GM23338 (cell line): ENCODE measurements around the gene PCDHGB4.

ENCODE experiments used
- CREB1 ChIP-seq: fragments of 250-450 bp; sonication (Bioruptor Pico); IDR thresholded peaks from 2 replicates; pipeline ENCODE4 v1.5.0; 2020; ENCODE audit warnings: low read depth, mild to moderate bottlenecking, moderate library complexity
- EZH2 ChIP-seq: fragments of 200-600 bp; sonication (generic); IDR thresholded peaks from one replicate; pipeline ENCODE4 v1.8.0; 2017; ENCODE audit warnings: antibody characterized with exemption, mild to moderate bottlenecking, low read depth; ENCODE audit not compliant: unreplicated experiment
- EZH2phosphoT487 ChIP-seq: fragments of 200-600 bp; sonication (generic); IDR thresholded peaks from one replicate; pipeline ENCODE4 v1.8.1; 2018; ENCODE audit warnings: antibody characterized with exemption; ENCODE audit not compliant: unreplicated experiment
- JUNB ChIP-seq: IDR thresholded peaks from one replicate; pipeline ENCODE4 v1.6.1; 2016; ENCODE audit warnings: antibody characterized with exemption; ENCODE audit not compliant: unreplicated experiment
- NANOG ChIP-seq: IDR thresholded peaks from 2 replicates; pipeline ENCODE4 v1.6.1; 2016; ENCODE audit warnings: antibody characterized with exemption, borderline replicate concordance
- POLR2AphosphoS5 ChIP-seq: IDR thresholded peaks from 2 replicates; pipeline ENCODE4 v1.6.1; 2016; ENCODE audit warnings: antibody characterized with exemption, low read depth
- STAT1 ChIP-seq: IDR thresholded peaks from one replicate; pipeline ENCODE4 v1.6.1; 2016; ENCODE audit warnings: antibody characterized with exemption; ENCODE audit not compliant: unreplicated experiment
- ZNF114 ChIP-seq: fragments of 250-450 bp; sonication (Bioruptor Pico); IDR thresholded peaks from 2 replicates; pipeline ENCODE4 v1.5.0; 2020; ENCODE audit warnings: mild to moderate bottlenecking, moderate library complexity
- ZNF331 ChIP-seq: fragments of 250-450 bp; sonication (Bioruptor Pico); IDR thresholded peaks from 2 replicates; pipeline ENCODE4 v1.5.0; 2020; ENCODE audit warnings: low read depth, mild to moderate bottlenecking, moderate library complexity
- TF ChIP-seq, protein P1 (sequence below): IDR thresholded peaks from one replicate; pipeline ENCODE4 v1.6.1; 2018; ENCODE audit warnings: antibody characterized with exemption; ENCODE audit not compliant: unreplicated experiment
- TF ChIP-seq, protein P2 (sequence below), 2 experiments: fragments of 200-600 bp in 1 of 2; sonication (generic) in 1 of 2; conservative IDR thresholded peaks; 2 replicates each; pipeline versions ENCODE4 v1.5.1 to v1.6.1; 2016 to 2017; ENCODE audit warnings: antibody characterized with exemption in 2 of 2, low read depth in 2 of 2, mild to moderate bottlenecking in 2 of 2, moderate library complexity in 1 of 2
- TF ChIP-seq, protein P3 (sequence below): IDR thresholded peaks from 2 replicates; pipeline ENCODE4 v1.6.1; 2016; ENCODE audit warnings: antibody characterized with exemption
- TF ChIP-seq, protein P4 (sequence below): fragments of 250-450 bp; sonication (Bioruptor Pico); IDR thresholded peaks from 2 replicates; pipeline ENCODE4 v1.5.0; 2020; ENCODE audit warnings: mild to moderate bottlenecking, moderate library complexity

DNA sequence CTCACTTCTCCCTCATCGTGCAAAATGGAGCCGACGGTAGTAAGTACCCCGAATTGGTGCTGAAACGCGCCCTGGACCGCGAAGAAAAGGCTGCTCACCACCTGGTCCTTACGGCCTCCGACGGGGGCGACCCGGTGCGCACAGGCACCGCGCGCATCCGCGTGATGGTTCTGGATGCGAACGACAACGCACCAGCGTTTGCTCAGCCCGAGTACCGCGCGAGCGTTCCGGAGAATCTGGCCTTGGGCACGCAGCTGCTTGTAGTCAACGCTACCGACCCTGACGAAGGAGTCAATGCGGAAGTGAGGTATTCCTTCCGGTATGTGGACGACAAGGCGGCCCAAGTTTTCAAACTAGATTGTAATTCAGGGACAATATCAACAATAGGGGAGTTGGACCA is 43.8 kb downstream of the PCDHGB4 start:
- TF ChIP-seq POLR2AphosphoS5, result no peak
- no peak for TF ChIP-seq EZH2phosphoT487
- TF ChIP-seq, protein P1, sequence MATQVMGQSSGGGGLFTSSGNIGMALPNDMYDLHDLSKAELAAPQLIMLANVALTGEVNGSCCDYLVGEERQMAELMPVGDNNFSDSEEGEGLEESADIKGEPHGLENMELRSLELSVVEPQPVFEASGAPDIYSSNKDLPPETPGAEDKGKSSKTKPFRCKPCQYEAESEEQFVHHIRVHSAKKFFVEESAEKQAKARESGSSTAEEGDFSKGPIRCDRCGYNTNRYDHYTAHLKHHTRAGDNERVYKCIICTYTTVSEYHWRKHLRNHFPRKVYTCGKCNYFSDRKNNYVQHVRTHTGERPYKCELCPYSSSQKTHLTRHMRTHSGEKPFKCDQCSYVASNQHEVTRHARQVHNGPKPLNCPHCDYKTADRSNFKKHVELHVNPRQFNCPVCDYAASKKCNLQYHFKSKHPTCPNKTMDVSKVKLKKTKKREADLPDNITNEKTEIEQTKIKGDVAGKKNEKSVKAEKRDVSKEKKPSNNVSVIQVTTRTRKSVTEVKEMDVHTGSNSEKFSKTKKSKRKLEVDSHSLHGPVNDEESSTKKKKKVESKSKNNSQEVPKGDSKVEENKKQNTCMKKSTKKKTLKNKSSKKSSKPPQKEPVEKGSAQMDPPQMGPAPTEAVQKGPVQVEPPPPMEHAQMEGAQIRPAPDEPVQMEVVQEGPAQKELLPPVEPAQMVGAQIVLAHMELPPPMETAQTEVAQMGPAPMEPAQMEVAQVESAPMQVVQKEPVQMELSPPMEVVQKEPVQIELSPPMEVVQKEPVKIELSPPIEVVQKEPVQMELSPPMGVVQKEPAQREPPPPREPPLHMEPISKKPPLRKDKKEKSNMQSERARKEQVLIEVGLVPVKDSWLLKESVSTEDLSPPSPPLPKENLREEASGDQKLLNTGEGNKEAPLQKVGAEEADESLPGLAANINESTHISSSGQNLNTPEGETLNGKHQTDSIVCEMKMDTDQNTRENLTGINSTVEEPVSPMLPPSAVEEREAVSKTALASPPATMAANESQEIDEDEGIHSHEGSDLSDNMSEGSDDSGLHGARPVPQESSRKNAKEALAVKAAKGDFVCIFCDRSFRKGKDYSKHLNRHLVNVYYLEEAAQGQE, result no peak
- TF ChIP-seq, protein P2, sequence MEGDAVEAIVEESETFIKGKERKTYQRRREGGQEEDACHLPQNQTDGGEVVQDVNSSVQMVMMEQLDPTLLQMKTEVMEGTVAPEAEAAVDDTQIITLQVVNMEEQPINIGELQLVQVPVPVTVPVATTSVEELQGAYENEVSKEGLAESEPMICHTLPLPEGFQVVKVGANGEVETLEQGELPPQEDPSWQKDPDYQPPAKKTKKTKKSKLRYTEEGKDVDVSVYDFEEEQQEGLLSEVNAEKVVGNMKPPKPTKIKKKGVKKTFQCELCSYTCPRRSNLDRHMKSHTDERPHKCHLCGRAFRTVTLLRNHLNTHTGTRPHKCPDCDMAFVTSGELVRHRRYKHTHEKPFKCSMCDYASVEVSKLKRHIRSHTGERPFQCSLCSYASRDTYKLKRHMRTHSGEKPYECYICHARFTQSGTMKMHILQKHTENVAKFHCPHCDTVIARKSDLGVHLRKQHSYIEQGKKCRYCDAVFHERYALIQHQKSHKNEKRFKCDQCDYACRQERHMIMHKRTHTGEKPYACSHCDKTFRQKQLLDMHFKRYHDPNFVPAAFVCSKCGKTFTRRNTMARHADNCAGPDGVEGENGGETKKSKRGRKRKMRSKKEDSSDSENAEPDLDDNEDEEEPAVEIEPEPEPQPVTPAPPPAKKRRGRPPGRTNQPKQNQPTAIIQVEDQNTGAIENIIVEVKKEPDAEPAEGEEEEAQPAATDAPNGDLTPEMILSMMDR (conservative IDR thresholded peaks at IDR 0.05; ENCODE audit: low read depth in 2 of 2), result no peak
- TF ChIP-seq STAT1, result no peak
- TF ChIP-seq, protein P3, sequence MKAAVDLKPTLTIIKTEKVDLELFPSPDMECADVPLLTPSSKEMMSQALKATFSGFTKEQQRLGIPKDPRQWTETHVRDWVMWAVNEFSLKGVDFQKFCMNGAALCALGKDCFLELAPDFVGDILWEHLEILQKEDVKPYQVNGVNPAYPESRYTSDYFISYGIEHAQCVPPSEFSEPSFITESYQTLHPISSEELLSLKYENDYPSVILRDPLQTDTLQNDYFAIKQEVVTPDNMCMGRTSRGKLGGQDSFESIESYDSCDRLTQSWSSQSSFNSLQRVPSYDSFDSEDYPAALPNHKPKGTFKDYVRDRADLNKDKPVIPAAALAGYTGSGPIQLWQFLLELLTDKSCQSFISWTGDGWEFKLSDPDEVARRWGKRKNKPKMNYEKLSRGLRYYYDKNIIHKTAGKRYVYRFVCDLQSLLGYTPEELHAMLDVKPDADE, result no peak
- TF ChIP-seq EZH2, result no peak
- no peak for TF ChIP-seq CREB1
- TF ChIP-seq JUNB, result no peak
- TF ChIP-seq, protein P4, sequence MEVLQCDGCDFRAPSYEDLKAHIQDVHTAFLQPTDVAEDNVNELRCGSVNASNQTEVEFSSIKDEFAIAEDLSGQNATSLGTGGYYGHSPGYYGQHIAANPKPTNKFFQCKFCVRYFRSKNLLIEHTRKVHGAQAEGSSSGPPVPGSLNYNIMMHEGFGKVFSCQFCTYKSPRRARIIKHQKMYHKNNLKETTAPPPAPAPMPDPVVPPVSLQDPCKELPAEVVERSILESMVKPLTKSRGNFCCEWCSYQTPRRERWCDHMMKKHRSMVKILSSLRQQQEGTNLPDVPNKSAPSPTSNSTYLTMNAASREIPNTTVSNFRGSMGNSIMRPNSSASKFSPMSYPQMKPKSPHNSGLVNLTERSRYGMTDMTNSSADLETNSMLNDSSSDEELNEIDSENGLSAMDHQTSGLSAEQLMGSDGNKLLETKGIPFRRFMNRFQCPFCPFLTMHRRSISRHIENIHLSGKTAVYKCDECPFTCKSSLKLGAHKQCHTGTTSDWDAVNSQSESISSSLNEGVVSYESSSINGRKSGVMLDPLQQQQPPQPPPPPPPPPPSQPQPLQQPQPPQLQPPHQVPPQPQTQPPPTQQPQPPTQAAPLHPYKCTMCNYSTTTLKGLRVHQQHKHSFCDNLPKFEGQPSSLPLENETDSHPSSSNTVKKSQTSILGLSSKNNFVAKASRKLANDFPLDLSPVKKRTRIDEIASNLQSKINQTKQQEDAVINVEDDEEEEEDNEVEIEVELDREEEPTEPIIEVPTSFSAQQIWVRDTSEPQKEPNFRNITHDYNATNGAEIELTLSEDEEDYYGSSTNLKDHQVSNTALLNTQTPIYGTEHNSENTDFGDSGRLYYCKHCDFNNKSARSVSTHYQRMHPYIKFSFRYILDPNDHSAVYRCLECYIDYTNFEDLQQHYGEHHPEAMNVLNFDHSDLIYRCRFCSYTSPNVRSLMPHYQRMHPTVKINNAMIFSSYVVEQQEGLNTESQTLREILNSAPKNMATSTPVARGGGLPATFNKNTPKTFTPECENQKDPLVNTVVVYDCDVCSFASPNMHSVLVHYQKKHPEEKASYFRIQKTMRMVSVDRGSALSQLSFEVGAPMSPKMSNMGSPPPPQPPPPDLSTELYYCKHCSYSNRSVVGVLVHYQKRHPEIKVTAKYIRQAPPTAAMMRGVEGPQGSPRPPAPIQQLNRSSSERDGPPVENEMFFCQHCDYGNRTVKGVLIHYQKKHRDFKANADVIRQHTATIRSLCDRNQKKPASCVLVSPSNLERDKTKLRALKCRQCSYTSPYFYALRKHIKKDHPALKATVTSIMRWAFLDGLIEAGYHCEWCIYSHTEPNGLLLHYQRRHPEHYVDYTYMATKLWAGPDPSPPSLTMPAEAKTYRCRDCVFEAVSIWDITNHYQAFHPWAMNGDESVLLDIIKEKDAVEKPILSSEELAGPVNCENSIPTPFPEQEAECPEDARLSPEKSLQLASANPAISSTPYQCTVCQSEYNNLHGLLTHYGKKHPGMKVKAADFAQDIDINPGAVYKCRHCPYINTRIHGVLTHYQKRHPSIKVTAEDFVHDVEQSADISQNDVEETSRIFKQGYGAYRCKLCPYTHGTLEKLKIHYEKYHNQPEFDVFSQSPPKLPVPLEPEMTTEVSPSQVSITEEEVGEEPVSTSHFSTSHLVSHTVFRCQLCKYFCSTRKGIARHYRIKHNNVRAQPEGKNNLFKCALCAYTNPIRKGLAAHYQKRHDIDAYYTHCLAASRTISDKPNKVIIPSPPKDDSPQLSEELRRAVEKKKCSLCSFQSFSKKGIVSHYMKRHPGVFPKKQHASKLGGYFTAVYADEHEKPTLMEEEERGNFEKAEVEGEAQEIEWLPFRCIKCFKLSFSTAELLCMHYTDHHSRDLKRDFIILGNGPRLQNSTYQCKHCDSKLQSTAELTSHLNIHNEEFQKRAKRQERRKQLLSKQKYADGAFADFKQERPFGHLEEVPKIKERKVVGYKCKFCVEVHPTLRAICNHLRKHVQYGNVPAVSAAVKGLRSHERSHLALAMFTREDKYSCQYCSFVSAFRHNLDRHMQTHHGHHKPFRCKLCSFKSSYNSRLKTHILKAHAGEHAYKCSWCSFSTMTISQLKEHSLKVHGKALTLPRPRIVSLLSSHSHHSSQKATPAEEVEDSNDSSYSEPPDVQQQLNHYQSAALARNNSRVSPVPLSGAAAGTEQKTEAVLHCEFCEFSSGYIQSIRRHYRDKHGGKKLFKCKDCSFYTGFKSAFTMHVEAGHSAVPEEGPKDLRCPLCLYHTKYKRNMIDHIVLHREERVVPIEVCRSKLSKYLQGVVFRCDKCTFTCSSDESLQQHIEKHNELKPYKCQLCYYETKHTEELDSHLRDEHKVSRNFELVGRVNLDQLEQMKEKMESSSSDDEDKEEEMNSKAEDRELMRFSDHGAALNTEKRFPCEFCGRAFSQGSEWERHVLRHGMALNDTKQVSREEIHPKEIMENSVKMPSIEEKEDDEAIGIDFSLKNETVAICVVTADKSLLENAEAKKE, result no peak
- TF ChIP-seq ZNF331 (CRISPR knock-in tag), result no peak
- no peak for TF ChIP-seq ZNF114 (CRISPR knock-in tag)
- no peak for TF ChIP-seq NANOG
